Liver (tissue), 3 donors: Measurements from ENCODE around the gene GRM3.

Source experiments
- EGR1 ChIP-seq, 2 donors: IDR thresholded peaks; 2 replicates each; pipeline ENCODE4 v1.6.1; 2016 to 2018; ENCODE audit warnings: antibody characterized with exemption in 2 of 2, low read depth in 2 of 2
- GABPA ChIP-seq, 2 donors: IDR thresholded peaks in 1 of 2; conservative IDR thresholded peaks in 1 of 2; 2 replicates each; pipeline ENCODE4 v1.6.1; 2016; ENCODE audit warnings: antibody characterized with exemption in 2 of 2, mild to moderate bottlenecking in 1 of 2, moderate library complexity in 1 of 2
- HNF4A ChIP-seq, 2 donors: conservative IDR thresholded peaks; 2 replicates each; pipeline ENCODE4 v1.6.1; 2016; ENCODE audit warnings: antibody characterized with exemption in 2 of 2, mild to moderate bottlenecking in 2 of 2
- JUND ChIP-seq, 2 donors: IDR thresholded peaks; 2 replicates each; pipeline ENCODE4 v1.6.1; 2016; ENCODE audit warnings: antibody characterized with exemption in 2 of 2
- RAD21 ChIP-seq, 2 donors: IDR thresholded peaks; 2 replicates each; pipeline ENCODE4 v1.6.1; 2016; ENCODE audit warnings: antibody characterized with exemption in 2 of 2, mild to moderate bottlenecking in 2 of 2
- TAF1 ChIP-seq: conservative IDR thresholded peaks from 2 replicates; pipeline ENCODE4 v1.6.1; 2016; ENCODE audit warnings: antibody characterized with exemption, mild to moderate bottlenecking
- YY1 ChIP-seq: IDR thresholded peaks from 2 replicates; pipeline ENCODE4 v1.6.1; 2016; ENCODE audit warnings: antibody characterized with exemption, mild to moderate bottlenecking
- TF ChIP-seq, protein P1 (sequence below): fragments of 150-350 bp; IDR thresholded peaks from 2 replicates; pipeline ENCODE4 v1.5.1; 2017; ENCODE audit warnings: improper control_type of control experiment, low read depth, low read length; ENCODE audit not compliant: missing input control
- TF ChIP-seq, protein P2 (sequence below): IDR thresholded peaks from 2 replicates; pipeline ENCODE4 v1.6.1; 2016; ENCODE audit warnings: antibody characterized with exemption, mild to moderate bottlenecking
- TF ChIP-seq, protein P3 (sequence below): IDR thresholded peaks from 2 replicates; pipeline ENCODE4 v1.6.1; 2016; ENCODE audit warnings: antibody characterized with exemption
- TF ChIP-seq, protein P4 (sequence below): IDR thresholded peaks from 2 replicates; pipeline ENCODE4 v1.6.1; 2016; ENCODE audit warnings: antibody characterized with exemption
- TF ChIP-seq, protein P5 (sequence below): IDR thresholded peaks from 2 replicates; pipeline ENCODE4 v1.6.1; 2016; ENCODE audit warnings: antibody characterized with exemption
- donor health status: healthy.
- donor health status: healthy.

DNA sequence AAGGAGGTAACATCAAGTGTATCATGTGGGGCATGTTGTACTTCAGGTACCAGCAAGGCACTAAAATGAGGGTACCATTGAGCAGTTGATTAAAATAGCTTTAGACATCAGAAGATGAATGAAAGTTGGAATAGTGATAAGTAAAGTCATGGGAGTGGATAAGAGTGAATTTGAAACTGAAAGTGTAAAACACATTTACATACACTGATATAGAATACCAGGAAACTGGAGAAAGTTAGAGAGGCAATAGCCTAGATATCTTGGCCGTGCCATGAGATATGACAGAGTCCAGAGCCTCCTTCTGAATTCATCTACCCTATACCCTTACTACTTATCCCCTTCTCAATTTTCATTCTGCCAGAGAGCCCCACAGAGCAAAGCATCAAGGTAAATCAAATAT is 76.6 kb downstream of the GRM3 start:
- TF ChIP-seq, protein P1, sequence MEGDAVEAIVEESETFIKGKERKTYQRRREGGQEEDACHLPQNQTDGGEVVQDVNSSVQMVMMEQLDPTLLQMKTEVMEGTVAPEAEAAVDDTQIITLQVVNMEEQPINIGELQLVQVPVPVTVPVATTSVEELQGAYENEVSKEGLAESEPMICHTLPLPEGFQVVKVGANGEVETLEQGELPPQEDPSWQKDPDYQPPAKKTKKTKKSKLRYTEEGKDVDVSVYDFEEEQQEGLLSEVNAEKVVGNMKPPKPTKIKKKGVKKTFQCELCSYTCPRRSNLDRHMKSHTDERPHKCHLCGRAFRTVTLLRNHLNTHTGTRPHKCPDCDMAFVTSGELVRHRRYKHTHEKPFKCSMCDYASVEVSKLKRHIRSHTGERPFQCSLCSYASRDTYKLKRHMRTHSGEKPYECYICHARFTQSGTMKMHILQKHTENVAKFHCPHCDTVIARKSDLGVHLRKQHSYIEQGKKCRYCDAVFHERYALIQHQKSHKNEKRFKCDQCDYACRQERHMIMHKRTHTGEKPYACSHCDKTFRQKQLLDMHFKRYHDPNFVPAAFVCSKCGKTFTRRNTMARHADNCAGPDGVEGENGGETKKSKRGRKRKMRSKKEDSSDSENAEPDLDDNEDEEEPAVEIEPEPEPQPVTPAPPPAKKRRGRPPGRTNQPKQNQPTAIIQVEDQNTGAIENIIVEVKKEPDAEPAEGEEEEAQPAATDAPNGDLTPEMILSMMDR = no peak
- TF ChIP-seq, protein P2, sequence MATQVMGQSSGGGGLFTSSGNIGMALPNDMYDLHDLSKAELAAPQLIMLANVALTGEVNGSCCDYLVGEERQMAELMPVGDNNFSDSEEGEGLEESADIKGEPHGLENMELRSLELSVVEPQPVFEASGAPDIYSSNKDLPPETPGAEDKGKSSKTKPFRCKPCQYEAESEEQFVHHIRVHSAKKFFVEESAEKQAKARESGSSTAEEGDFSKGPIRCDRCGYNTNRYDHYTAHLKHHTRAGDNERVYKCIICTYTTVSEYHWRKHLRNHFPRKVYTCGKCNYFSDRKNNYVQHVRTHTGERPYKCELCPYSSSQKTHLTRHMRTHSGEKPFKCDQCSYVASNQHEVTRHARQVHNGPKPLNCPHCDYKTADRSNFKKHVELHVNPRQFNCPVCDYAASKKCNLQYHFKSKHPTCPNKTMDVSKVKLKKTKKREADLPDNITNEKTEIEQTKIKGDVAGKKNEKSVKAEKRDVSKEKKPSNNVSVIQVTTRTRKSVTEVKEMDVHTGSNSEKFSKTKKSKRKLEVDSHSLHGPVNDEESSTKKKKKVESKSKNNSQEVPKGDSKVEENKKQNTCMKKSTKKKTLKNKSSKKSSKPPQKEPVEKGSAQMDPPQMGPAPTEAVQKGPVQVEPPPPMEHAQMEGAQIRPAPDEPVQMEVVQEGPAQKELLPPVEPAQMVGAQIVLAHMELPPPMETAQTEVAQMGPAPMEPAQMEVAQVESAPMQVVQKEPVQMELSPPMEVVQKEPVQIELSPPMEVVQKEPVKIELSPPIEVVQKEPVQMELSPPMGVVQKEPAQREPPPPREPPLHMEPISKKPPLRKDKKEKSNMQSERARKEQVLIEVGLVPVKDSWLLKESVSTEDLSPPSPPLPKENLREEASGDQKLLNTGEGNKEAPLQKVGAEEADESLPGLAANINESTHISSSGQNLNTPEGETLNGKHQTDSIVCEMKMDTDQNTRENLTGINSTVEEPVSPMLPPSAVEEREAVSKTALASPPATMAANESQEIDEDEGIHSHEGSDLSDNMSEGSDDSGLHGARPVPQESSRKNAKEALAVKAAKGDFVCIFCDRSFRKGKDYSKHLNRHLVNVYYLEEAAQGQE = no peak
- TF ChIP-seq YY1 = no peak
- TF ChIP-seq, protein P3, sequence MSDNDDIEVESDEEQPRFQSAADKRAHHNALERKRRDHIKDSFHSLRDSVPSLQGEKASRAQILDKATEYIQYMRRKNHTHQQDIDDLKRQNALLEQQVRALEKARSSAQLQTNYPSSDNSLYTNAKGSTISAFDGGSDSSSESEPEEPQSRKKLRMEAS = no peak
- TF ChIP-seq HNF4A (conservative IDR thresholded peaks at IDR 0.05) = no peak
- no peak for TF ChIP-seq TAF1
- no peak for TF ChIP-seq EGR1 (IDR thresholded peaks at IDR 0.05; ENCODE audit: low read depth in 2 of 2)
- TF ChIP-seq, protein P4, sequence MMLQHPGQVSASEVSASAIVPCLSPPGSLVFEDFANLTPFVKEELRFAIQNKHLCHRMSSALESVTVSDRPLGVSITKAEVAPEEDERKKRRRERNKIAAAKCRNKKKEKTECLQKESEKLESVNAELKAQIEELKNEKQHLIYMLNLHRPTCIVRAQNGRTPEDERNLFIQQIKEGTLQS = no peak
- TF ChIP-seq JUND (IDR thresholded peaks at IDR 0.05) = no peak
- no peak for TF ChIP-seq RAD21 (IDR thresholded peaks at IDR 0.05)
- no peak for TF ChIP-seq GABPA (IDR thresholded peaks at IDR 0.05 in 1 of 2, conservative IDR thresholded peaks at IDR 0.05 in 1 of 2)
- TF ChIP-seq, protein P5, sequence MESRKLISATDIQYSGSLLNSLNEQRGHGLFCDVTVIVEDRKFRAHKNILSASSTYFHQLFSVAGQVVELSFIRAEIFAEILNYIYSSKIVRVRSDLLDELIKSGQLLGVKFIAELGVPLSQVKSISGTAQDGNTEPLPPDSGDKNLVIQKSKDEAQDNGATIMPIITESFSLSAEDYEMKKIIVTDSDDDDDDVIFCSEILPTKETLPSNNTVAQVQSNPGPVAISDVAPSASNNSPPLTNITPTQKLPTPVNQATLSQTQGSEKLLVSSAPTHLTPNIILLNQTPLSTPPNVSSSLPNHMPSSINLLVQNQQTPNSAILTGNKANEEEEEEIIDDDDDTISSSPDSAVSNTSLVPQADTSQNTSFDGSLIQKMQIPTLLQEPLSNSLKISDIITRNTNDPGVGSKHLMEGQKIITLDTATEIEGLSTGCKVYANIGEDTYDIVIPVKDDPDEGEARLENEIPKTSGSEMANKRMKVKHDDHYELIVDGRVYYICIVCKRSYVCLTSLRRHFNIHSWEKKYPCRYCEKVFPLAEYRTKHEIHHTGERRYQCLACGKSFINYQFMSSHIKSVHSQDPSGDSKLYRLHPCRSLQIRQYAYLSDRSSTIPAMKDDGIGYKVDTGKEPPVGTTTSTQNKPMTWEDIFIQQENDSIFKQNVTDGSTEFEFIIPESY = no peak
